HEK293 (cell line): ENCODE measurements around the gene TNS3.

Source experiments
- YY1 ChIP-seq: fragments of 450-650 bp; formaldehyde crosslinking; IDR thresholded peaks from 2 replicates; pipeline ENCODE4 v1.5.1; 2018; ENCODE audit warnings: missing biosample characterization, missing genetic modification characterization
- TF ChIP-seq, protein P1 (sequence below): fragments of 450-650 bp; formaldehyde crosslinking; IDR thresholded peaks from 2 replicates; pipeline ENCODE4 v1.5.1; 2016; ENCODE audit warnings: missing biosample characterization, missing genetic modification characterization

DNA sequence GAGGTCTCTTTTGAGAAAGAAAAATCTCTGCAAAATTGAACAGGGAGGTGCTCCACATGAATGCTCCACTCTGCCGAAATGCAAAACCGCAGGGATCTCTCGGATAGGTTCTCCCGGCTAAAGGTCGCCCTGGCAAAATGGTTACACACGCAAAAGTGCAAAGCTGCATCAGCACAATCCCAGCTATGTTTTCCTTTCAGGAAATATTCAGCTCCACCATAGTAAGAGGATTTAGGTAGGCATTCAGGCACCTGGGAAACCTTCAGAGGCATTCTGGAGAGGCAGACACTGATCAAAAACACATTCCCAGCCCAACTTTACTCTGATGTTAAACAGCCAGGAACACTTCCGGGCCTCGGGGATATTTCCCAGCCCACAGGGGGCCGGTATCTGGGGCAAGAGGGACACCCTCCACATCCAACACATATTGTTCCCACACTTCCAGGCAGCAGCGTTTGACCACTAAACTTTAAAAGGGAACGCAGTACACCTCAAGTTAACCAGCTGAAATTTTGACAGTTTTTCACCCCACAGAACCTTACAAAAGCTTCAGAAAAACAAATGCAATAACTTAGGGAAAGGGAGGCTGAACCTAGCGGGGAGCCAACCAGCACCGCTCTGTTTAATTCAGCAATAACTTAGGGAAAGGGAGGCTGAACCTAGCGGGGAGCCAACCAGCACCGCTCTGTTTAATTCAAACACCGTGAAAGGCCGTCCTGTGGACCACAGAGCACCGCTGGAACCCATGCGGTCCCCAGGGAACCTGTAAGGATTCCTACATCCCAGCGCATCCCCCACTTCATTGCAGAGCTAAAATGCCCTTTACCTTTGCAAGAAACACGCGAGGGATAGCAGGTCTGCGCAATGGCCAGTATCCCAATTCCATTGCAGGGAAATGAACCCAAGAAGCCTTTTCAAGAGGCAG is 45.9 kb downstream of the TNS3 start:
- TF ChIP-seq, protein P1, sequence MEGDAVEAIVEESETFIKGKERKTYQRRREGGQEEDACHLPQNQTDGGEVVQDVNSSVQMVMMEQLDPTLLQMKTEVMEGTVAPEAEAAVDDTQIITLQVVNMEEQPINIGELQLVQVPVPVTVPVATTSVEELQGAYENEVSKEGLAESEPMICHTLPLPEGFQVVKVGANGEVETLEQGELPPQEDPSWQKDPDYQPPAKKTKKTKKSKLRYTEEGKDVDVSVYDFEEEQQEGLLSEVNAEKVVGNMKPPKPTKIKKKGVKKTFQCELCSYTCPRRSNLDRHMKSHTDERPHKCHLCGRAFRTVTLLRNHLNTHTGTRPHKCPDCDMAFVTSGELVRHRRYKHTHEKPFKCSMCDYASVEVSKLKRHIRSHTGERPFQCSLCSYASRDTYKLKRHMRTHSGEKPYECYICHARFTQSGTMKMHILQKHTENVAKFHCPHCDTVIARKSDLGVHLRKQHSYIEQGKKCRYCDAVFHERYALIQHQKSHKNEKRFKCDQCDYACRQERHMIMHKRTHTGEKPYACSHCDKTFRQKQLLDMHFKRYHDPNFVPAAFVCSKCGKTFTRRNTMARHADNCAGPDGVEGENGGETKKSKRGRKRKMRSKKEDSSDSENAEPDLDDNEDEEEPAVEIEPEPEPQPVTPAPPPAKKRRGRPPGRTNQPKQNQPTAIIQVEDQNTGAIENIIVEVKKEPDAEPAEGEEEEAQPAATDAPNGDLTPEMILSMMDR (tag by site-specific recombination) = no peak
- TF ChIP-seq YY1 (tag by site-specific recombination) = no peak
